OCI-LY1 (cell line): ENCODE results near the gene OASL.

Source experiments
- H2AFZ ChIP-seq: fragments of 200-600 bp; sonication (generic), shearing (Covaris generic); 2 replicates; pipeline ENCODE4 v1.6.0; 2014; ENCODE audit warnings: antibody characterized with exemption, mild to moderate bottlenecking, low read length
- H3F3A ChIP-seq: fragments of 200-600 bp; sonication (generic), shearing (Covaris generic); 2 replicates; pipeline ENCODE4 v1.6.0; 2014; ENCODE audit warnings: mild to moderate bottlenecking, antibody characterized with exemption, low read length, moderate library complexity; ENCODE audit not compliant: insufficient read depth
- H3K27ac ChIP-seq: fragments of 200-600 bp; sonication (generic); 2 replicates; pipeline ENCODE4 v1.5.1; 2014; ENCODE audit warnings: low read length, mixed run types, mild to moderate bottlenecking, low read depth; ENCODE audit not compliant: poor library complexity, severe bottlenecking
- H3K27me3 ChIP-seq: fragments of 200-600 bp; sonication (generic); 2 replicates; pipeline ENCODE4 v1.6.0; 2014; ENCODE audit warnings: antibody characterized with exemption, mild to moderate bottlenecking, low read length, moderate library complexity; ENCODE audit not compliant: insufficient read depth
- H3K36me3 ChIP-seq: fragments of 200-600 bp; sonication (generic); 2 replicates; pipeline ENCODE4 v1.6.1; 2014; ENCODE audit warnings: mild to moderate bottlenecking, antibody characterized with exemption, low read length, moderate library complexity, mixed read lengths; ENCODE audit not compliant: insufficient read depth
- H3K4me1 ChIP-seq: fragments of 200-600 bp; sonication (generic); 2 replicates; pipeline ENCODE4 v1.5.1; 2014; ENCODE audit warnings: mild to moderate bottlenecking, low read length, moderate library complexity; ENCODE audit not compliant: insufficient read depth, severe bottlenecking
- H3K4me2 ChIP-seq: fragments of 200-600 bp; sonication (generic), shearing (Covaris generic); 2 replicates; pipeline ENCODE4 v1.6.1; 2014; ENCODE audit warnings: low read length
- H3K4me3 ChIP-seq: fragments of 200-600 bp; sonication (generic); 2 replicates; pipeline ENCODE4 v1.5.1; 2014; ENCODE audit warnings: low read length, low read depth, mild to moderate bottlenecking, mixed read lengths; ENCODE audit not compliant: poor library complexity, severe bottlenecking
- H3K79me2 ChIP-seq: fragments of 200-600 bp; shearing (Covaris generic); 2 replicates; pipeline ENCODE4 v1.6.1; 2016; ENCODE audit warnings: mixed run types, low read length, mixed read lengths; ENCODE audit not compliant: insufficient read depth
- H3K9ac ChIP-seq: fragments of 200-600 bp; sonication (generic), shearing (Covaris generic); 2 replicates; pipeline ENCODE4 v1.6.1; 2014; ENCODE audit warnings: mild to moderate bottlenecking, low read length, mixed read lengths
- H3K9me2 ChIP-seq: fragments of 200-600 bp; sonication (generic), shearing (Covaris generic); 2 replicates; pipeline ENCODE4 v1.6.1; 2014; ENCODE audit warnings: low read depth, mild to moderate bottlenecking, low read length, mixed read lengths
- H3K9me3 ChIP-seq: fragments of 200-600 bp; shearing (Covaris generic); 2 replicates; pipeline ENCODE4 v1.6.1; 2014; ENCODE audit warnings: low read length, mixed read lengths
- H4K20me1 ChIP-seq: fragments of 200-600 bp; sonication (generic), shearing (Covaris generic); 2 replicates; pipeline ENCODE4 v1.6.0; 2016; ENCODE audit warnings: mild to moderate bottlenecking, low read length; ENCODE audit not compliant: insufficient read depth
- EZH2 ChIP-seq: fragments of 200-600 bp; sonication (generic), shearing (Covaris generic); IDR thresholded peaks from 2 replicates; pipeline ENCODE4 v1.8.0; 2017; ENCODE audit warnings: borderline replicate concordance, mixed run types, mild to moderate bottlenecking, antibody characterized with exemption, low read length, moderate library complexity, mixed read lengths
- TF ChIP-seq, protein P1 (sequence below): fragments of 200-600 bp; sonication (generic), shearing (Covaris generic); IDR thresholded peaks from 2 replicates; pipeline ENCODE4 v1.5.1; 2017; ENCODE audit warnings: mild to moderate bottlenecking, antibody characterized with exemption, low read length, moderate library complexity, mixed read lengths

The OASL gene

GRCh38 chr12:121025442-121026226, 13.4 kb downstream of the OASL start:
- no peaks in the 10 kb centered on the region for H3K79me2 ChIP-seq
- H3K9ac ChIP-seq, result no peak overlapping the region
- H2AFZ ChIP-seq, result no peak overlapping the region
- no peaks in the 10 kb centered on the region for H3F3A ChIP-seq
- H3K4me2 ChIP-seq, result no peak overlapping the region
- H3K9me2 ChIP-seq, result no peaks in the 10 kb centered on the region
- H3K4me3 ChIP-seq, result no peak overlapping the region
- TF ChIP-seq, protein P1, sequence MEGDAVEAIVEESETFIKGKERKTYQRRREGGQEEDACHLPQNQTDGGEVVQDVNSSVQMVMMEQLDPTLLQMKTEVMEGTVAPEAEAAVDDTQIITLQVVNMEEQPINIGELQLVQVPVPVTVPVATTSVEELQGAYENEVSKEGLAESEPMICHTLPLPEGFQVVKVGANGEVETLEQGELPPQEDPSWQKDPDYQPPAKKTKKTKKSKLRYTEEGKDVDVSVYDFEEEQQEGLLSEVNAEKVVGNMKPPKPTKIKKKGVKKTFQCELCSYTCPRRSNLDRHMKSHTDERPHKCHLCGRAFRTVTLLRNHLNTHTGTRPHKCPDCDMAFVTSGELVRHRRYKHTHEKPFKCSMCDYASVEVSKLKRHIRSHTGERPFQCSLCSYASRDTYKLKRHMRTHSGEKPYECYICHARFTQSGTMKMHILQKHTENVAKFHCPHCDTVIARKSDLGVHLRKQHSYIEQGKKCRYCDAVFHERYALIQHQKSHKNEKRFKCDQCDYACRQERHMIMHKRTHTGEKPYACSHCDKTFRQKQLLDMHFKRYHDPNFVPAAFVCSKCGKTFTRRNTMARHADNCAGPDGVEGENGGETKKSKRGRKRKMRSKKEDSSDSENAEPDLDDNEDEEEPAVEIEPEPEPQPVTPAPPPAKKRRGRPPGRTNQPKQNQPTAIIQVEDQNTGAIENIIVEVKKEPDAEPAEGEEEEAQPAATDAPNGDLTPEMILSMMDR, result no peak
- no peak for TF ChIP-seq EZH2
- no peaks in the 10 kb centered on the region for H4K20me1 ChIP-seq
- H3K4me1 ChIP-seq, result no peaks in the 10 kb centered on the region
- no peaks in the 10 kb centered on the region for H3K36me3 ChIP-seq
- no peak overlapping the region for H3K27ac ChIP-seq
- no peaks in the 10 kb centered on the region; the same call in 1 of the 2 replicates for H3K27me3 ChIP-seq
- no peaks in the 10 kb centered on the region for H3K9me3 ChIP-seq

- Histone ChIP-seq H2AFZ (no peak overlapping the region), H3F3A (no peaks in the 10 kb centered on the region), H3K9me2 (no peaks in the 10 kb centered on the region), H3K4me1 (no peaks in the 10 kb centered on the region), H3K9ac (no peak overlapping the region), H3K79me2 (no peaks in the 10 kb centered on the region), H3K27ac (no peak overlapping the region), H3K4me3 (no peak overlapping the region), H3K36me3 (no peaks in the 10 kb centered on the region), H3K27me3 (no peaks in the 10 kb centered on the region; the same call in 1 of the 2 replicates), H3K9me3 (no peaks in the 10 kb centered on the region), H4K20me1 (no peaks in the 10 kb centered on the region), H3K4me2 (no peak overlapping the region)
- TF ChIP-seq, protein P1, result no peak
Observed at GRCh38 chr12:121023799-121024198, 15.2 kb downstream of the OASL start.

- H3K4me1 ChIP-seq, result no peaks in the 10 kb centered on the region
- H4K20me1 ChIP-seq, result no peaks in the 10 kb centered on the region
- no peak overlapping the region for H2AFZ ChIP-seq
- no peaks in the 10 kb centered on the region for H3K36me3 ChIP-seq
- no peaks in the 10 kb centered on the region for H3K79me2 ChIP-seq
- no peak overlapping the region for H3K27ac ChIP-seq
- no peaks in the 10 kb centered on the region for H3K9me3 ChIP-seq
- no peak overlapping the region for H3K4me3 ChIP-seq
- TF ChIP-seq, protein P1, result no peak
- no peak for TF ChIP-seq EZH2
- H3K27me3 ChIP-seq, result no peaks in the 10 kb centered on the region; the same call in 1 of the 2 replicates
- no peak overlapping the region for H3K4me2 ChIP-seq
- H3F3A ChIP-seq, result no peaks in the 10 kb centered on the region
- H3K9ac ChIP-seq, result no peak overlapping the region
- no peaks in the 10 kb centered on the region for H3K9me2 ChIP-seq
Observed at GRCh38 chr12:121022713-121023112, 16.3 kb downstream of the OASL start.
